Ishikawa (cell line): ENCODE results near the gene USP17L5.
"Not testable (repeated sequence)": the region's sequence is repeated elsewhere in the genome, so short reads cannot be mapped to it uniquely, and the experiment has no call there.

ENCODE experiments used
- CEBPB ChIP-seq: IDR thresholded peaks from 2 replicates; pipeline ENCODE4 v1.6.1; 2012
- EP300 ChIP-seq: IDR thresholded peaks from 2 replicates; pipeline ENCODE4 v1.6.1; 2012; ENCODE audit warnings: borderline replicate concordance
- FOXM1 ChIP-seq: IDR thresholded peaks from 2 replicates; pipeline ENCODE4 v1.6.1; 2012; ENCODE audit warnings: low read depth, borderline replicate concordance
- MAX ChIP-seq: IDR thresholded peaks from 2 replicates; pipeline ENCODE4 v1.6.1; 2012
- RAD21 ChIP-seq: IDR thresholded peaks from 2 replicates; pipeline ENCODE4 v1.6.1; 2012; ENCODE audit warnings: low read depth
- REST ChIP-seq: IDR thresholded peaks from 2 replicates; pipeline ENCODE4 v1.6.1; 2012; ENCODE audit warnings: low read depth, mild to moderate bottlenecking
- TAF1 ChIP-seq: IDR thresholded peaks from 2 replicates; pipeline ENCODE4 v1.6.1; 2012; ENCODE audit warnings: low read depth, mild to moderate bottlenecking
- YY1 ChIP-seq: IDR thresholded peaks from 2 replicates; pipeline ENCODE4 v1.6.1; 2012; ENCODE audit warnings: low read depth

- TF ChIP-seq EP300, MAX, TAF1, YY1, CEBPB, REST, FOXM1, RAD21: not testable (repeated sequence)
Measured at GRCh38 chr4:9362829-9363228, 23.6 kb downstream of the USP17L5 start, which contains the start of gene USP17L30.
